Measurements from ENCODE around the gene NAGLU.

DNA sequence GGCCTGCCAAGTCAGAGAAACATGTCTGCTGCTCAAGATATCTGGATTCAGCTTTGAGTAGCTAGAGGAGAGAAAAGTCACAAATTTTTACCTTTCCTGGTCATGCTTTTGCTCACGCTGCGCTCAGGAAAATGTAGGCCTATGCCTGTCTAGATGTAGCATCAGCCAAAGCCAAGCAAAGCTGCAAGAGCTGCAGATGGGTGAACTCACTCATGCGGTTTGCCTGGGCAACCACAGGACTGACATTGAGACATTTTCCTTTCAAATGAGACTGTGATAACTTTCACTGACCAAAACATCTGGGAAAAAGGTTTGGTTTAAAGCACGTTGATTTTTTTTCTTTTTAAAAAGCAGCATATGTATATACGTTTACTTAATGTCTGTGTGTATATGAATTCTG, 34.0 kb upstream of the NAGLU start:
- TF ChIP-seq, protein P1, sequence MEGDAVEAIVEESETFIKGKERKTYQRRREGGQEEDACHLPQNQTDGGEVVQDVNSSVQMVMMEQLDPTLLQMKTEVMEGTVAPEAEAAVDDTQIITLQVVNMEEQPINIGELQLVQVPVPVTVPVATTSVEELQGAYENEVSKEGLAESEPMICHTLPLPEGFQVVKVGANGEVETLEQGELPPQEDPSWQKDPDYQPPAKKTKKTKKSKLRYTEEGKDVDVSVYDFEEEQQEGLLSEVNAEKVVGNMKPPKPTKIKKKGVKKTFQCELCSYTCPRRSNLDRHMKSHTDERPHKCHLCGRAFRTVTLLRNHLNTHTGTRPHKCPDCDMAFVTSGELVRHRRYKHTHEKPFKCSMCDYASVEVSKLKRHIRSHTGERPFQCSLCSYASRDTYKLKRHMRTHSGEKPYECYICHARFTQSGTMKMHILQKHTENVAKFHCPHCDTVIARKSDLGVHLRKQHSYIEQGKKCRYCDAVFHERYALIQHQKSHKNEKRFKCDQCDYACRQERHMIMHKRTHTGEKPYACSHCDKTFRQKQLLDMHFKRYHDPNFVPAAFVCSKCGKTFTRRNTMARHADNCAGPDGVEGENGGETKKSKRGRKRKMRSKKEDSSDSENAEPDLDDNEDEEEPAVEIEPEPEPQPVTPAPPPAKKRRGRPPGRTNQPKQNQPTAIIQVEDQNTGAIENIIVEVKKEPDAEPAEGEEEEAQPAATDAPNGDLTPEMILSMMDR (IDR thresholded peaks at IDR 0.05), result no peak
- TF ChIP-seq POLR2A (IDR thresholded peaks at IDR 0.05), result no peak
